Measurements from ENCODE around the gene TMEM126B.

GRCh38 chr11:85596886-85597285, 31.5 kb upstream of the TMEM126B start:
- TF ChIP-seq ZBTB34 (CRISPR knock-in tag; IDR thresholded peaks at IDR 0.05) (no peak), ZSCAN20 (CRISPR knock-in tag; IDR thresholded peaks at IDR 0.05; ENCODE audit: borderline replicate concordance) (no peak), MXD3 (CRISPR knock-in tag; IDR thresholded peaks at IDR 0.05) (no peak), GMEB1 (CRISPR knock-in tag; IDR thresholded peaks at IDR 0.05; ENCODE audit: borderline replicate concordance) (no peak), ZBTB44 (CRISPR knock-in tag; IDR thresholded peaks at IDR 0.05) (no peak), EP300 (IDR thresholded peaks at IDR 0.05; ENCODE audit: low read depth in 2 of 2, low read length in 2 of 2) (no peak), EP300 (CRISPR knock-in tag; IDR thresholded peaks at IDR 0.05; ENCODE audit: borderline replicate concordance) (no peak), SUZ12 (IDR thresholded peaks at IDR 0.05; ENCODE audit: low read depth, low read length) (no peak), TBL1XR1 (IDR thresholded peaks at IDR 0.05; ENCODE audit: borderline replicate concordance, low read length, partially characterized antibody) (no peak), CTCF (CRISPR knock-in tag; IDR thresholded peaks at IDR 0.05) (no peak), MBNL3 (CRISPR knock-in tag; conservative IDR thresholded peaks at IDR 0.05) (no peak)
